Gastrocnemius medialis (tissue), 4 donors: ENCODE measurements around the gene PLPP4. TPM values are rescaled to one million over a fixed set of nuclear protein-coding genes. Genes with fewer than 3 reads are reported as not detected.

ENCODE experiments used
- ATAC-seq, 2 donors: fragments of 150-250 bp; one replicate each; pipeline ENCODE4 v1.9.1; 2016
- DNase-seq, 2 donors: peaks; one replicate each; pipeline ENCODE4 v3.0.0-alpha.2; 2019
- H3K27ac ChIP-seq, 4 donors: fragments of 200-600 bp; sonication (generic); 1 replicate in 1 of 4; 2 replicates in 3 of 4; pipeline ENCODE4 v1.5.1; 2016 to 2018; ENCODE audit warnings: mild to moderate bottlenecking in 2 of 4, moderate library complexity in 1 of 4
- H3K27me3 ChIP-seq, 3 donors: fragments of 200-600 bp; sonication (generic) in 2 of 3; 1 replicate in 1 of 3; 2 replicates in 2 of 3; pipeline versions ENCODE4 v1.5.1 to v1.6.0; 2016 to 2019; ENCODE audit warnings: mild to moderate bottlenecking in 1 of 3, moderate library complexity in 1 of 3
- H3K36me3 ChIP-seq, 2 donors: fragments of 200-600 bp; sonication (generic) in 1 of 2; one replicate each; pipeline ENCODE4 v1.5.1; 2017 to 2018
- H3K4me1 ChIP-seq, 2 donors: fragments of 200-600 bp; sonication (generic) in 1 of 2; one replicate each; pipeline ENCODE4 v1.5.1; 2016 to 2017; ENCODE audit warnings: mild to moderate bottlenecking in 2 of 2
- H3K4me3 ChIP-seq, 4 donors: fragments of 200-600 bp; sonication (generic) in 3 of 4; 1 replicate in 1 of 4; 2 replicates in 3 of 4; pipeline ENCODE4 v1.5.1; 2016 to 2019; ENCODE audit warnings: mild to moderate bottlenecking in 2 of 4
- H3K9me3 ChIP-seq, 3 donors: fragments of 200-600 bp; sonication (generic) in 2 of 3; 1 replicate in 1 of 3; 2 replicates in 2 of 3; pipeline ENCODE4 v1.5.1; 2016 to 2019
- CTCF ChIP-seq, 5 experiments: fragments of 450-650 bp in 3 of 5; fragments of 200-600 bp in 2 of 5; sonication (generic) in 2 of 5; IDR thresholded peaks in 4 of 5; conservative IDR thresholded peaks in 1 of 5; 1 replicate in 4 of 5; 2 replicates in 1 of 5; pipeline ENCODE4 v1.5.1; 2016 to 2019; ENCODE audit warnings: antibody characterized with exemption in 5 of 5, mild to moderate bottlenecking in 3 of 5, moderate library complexity in 3 of 5
- POLR2A ChIP-seq, 2 donors: fragments of 450-650 bp; IDR thresholded peaks; one replicate each; pipeline ENCODE4 v1.6.1; 2017; ENCODE audit warnings: antibody characterized with exemption in 2 of 2, mild to moderate bottlenecking in 2 of 2, moderate library complexity in 2 of 2
- in situ Hi-C, 4 donors: fragments of 200-750 bp; cut with MboI; loops; one replicate each; pipeline versions ENCODE4 v1.15.0 to v1.8.0; 2017; ENCODE audit warnings: low sequenced_read_pairs in 4 of 4
- intact Hi-C: fragments of 100-400 bp; cut with DNase I; formaldehyde crosslinking; loops from one replicate; pipeline ENCODE4 v1.15.1; 2023; ENCODE audit warnings: low total_unique reads
- total RNA-seq, 4 donors: library from RNA; depleted of rRNA; stranded (reverse); fragments of >200 nt; gene quantifications; one replicate each; pipeline versions ENCODE4 v1.1.0 to v1.2.3, GENCODE V29; 2016

The PLPP4 gene
- total RNA-seq, 4 donors from 2014 or later, result not detected

DNA sequence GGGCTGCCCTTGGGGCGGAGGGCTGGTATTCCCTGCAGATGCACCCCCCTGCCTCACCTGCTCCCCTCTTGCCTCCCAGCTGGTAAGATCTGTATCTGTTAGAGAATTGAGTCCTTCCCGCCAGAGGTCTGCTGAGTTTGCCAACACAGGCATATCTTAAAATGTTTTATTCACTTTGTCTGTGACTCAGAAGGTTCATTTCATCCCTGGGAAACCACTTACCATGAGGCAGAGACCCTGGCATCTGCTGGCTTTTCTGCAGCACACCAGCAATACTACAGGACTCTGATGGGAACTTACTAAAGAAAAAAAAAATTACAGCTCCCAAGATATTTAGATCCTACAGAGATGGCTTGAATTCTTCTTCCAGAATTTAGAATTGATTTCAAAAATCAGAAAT, 131.3 kb downstream of the PLPP4 start:
- no peaks in the 10 kb centered on the region for H3K27me3 ChIP-seq
- ATAC-seq (no peak), DNase-seq (no peak)
- H3K36me3 ChIP-seq, result no peaks in the 10 kb centered on the region
- in situ Hi-C loops, result no loop called here
- TF ChIP-seq CTCF (IDR thresholded peaks at IDR 0.05 in 4 of 5, conservative IDR thresholded peaks at IDR 0.05 in 1 of 5) (no peak), POLR2A (IDR thresholded peaks at IDR 0.05) (no peak)
- no peaks in the 10 kb centered on the region for H3K9me3 ChIP-seq
- no peaks in the 10 kb centered on the region for H3K4me1 ChIP-seq
- H3K4me3 ChIP-seq, result no peak overlapping the region
- H3K27ac ChIP-seq, result no peak overlapping the region
- intact Hi-C loops, result no loop called here

- Histone ChIP-seq H3K4me1 (no peaks in the 10 kb centered on the region), H3K36me3 (no peaks in the 10 kb centered on the region), H3K4me3 (no peak overlapping the region), H3K9me3 (no peaks in the 10 kb centered on the region), H3K27me3 (no peaks in the 10 kb centered on the region), H3K27ac (no peak overlapping the region)
- TF ChIP-seq POLR2A (IDR thresholded peaks at IDR 0.05) (no peak), CTCF (IDR thresholded peaks at IDR 0.05 in 4 of 5, conservative IDR thresholded peaks at IDR 0.05 in 1 of 5) (no peak)
- no peak for ATAC-seq
- no peak for DNase-seq
- in situ Hi-C loops, result no loop called here
- intact Hi-C loops, result no loop called here
Measured at GRCh38 chr10:120593693-120594092, 136.7 kb downstream of the PLPP4 start.

GRCh38 chr10:120597902-120598301, 140.9 kb downstream of the PLPP4 start:
- DNase-seq (no peak), ATAC-seq (no peak)
- H3K4me1 ChIP-seq, result no peaks in the 10 kb centered on the region
- intact Hi-C loops (no loop called here), in situ Hi-C loops (no loop called here)
- H3K27ac ChIP-seq, result no peak overlapping the region
- H3K27me3 ChIP-seq, result no peaks in the 10 kb centered on the region
- TF ChIP-seq POLR2A (IDR thresholded peaks at IDR 0.05), result no peak
- TF ChIP-seq CTCF (IDR thresholded peaks at IDR 0.05 in 4 of 5, conservative IDR thresholded peaks at IDR 0.05 in 1 of 5), result no peak
- no peaks in the 10 kb centered on the region for H3K9me3 ChIP-seq
- H3K4me3 ChIP-seq, result no peak overlapping the region
- no peaks in the 10 kb centered on the region for H3K36me3 ChIP-seq

GRCh38 chr10:120598386-120598785, 141.4 kb downstream of the PLPP4 start:
- intact Hi-C loops (no loop called here), in situ Hi-C loops (no loop called here)
- Histone ChIP-seq H3K4me1 (no peaks in the 10 kb centered on the region), H3K27ac (no peak overlapping the region), H3K4me3 (no peak overlapping the region), H3K27me3 (no peaks in the 10 kb centered on the region), H3K36me3 (no peaks in the 10 kb centered on the region), H3K9me3 (no peaks in the 10 kb centered on the region)
- TF ChIP-seq CTCF (IDR thresholded peaks at IDR 0.05 in 4 of 5, conservative IDR thresholded peaks at IDR 0.05 in 1 of 5), result no peak
- TF ChIP-seq POLR2A (IDR thresholded peaks at IDR 0.05), result no peak
- no peak for DNase-seq
- no peak for ATAC-seq

- TF ChIP-seq POLR2A (IDR thresholded peaks at IDR 0.05) (no peak), CTCF (IDR thresholded peaks at IDR 0.05 in 4 of 5, conservative IDR thresholded peaks at IDR 0.05 in 1 of 5) (no peak)
- no peak overlapping the region for H3K27ac ChIP-seq
- no peaks in the 10 kb centered on the region for H3K36me3 ChIP-seq
- ATAC-seq (no peak), DNase-seq (no peak)
- no peaks in the 10 kb centered on the region for H3K27me3 ChIP-seq
- H3K4me3 ChIP-seq, result no peak overlapping the region
- H3K9me3 ChIP-seq, result no peaks in the 10 kb centered on the region
- in situ Hi-C loops, result no loop called here
- no peaks in the 10 kb centered on the region for H3K4me1 ChIP-seq
- intact Hi-C loops, result no loop called here
Measured at GRCh38 chr10:120599200-120599724, 142.2 kb downstream of the PLPP4 start.
